ENCODE measurements around the gene RDH11.

RDH11 gene

GRCh38 chr14:67733616-67734015, 38.1 kb upstream of the RDH11 start:
- no peak overlapping the region for H3K27ac ChIP-seq
- TF ChIP-seq ZFX (IDR thresholded peaks at IDR 0.05) (no peak), CTCF (conservative IDR thresholded peaks at IDR 0.05) (no peak)

- TF ChIP-seq ZFX (IDR thresholded peaks at IDR 0.05) (no peak), CTCF (conservative IDR thresholded peaks at IDR 0.05) (no peak)
- no peak overlapping the region for H3K27ac ChIP-seq
These were observed 33.7 kb upstream of the RDH11 start for GRCh38 chr14:67729072-67729885.

GRCh38 chr14:67728258-67728657, 32.7 kb upstream of the RDH11 start:
- no peak overlapping the region for H3K27ac ChIP-seq
- TF ChIP-seq ZFX (IDR thresholded peaks at IDR 0.05): no peak
- no peak for TF ChIP-seq CTCF (conservative IDR thresholded peaks at IDR 0.05)

GRCh38 chr14:67727361-67727760, 31.8 kb upstream of the RDH11 start:
- no peak overlapping the region for H3K27ac ChIP-seq
- no peak for TF ChIP-seq ZFX (IDR thresholded peaks at IDR 0.05)
- no peak for TF ChIP-seq CTCF (conservative IDR thresholded peaks at IDR 0.05)

- H3K27ac ChIP-seq: no peak overlapping the region
- TF ChIP-seq CTCF (conservative IDR thresholded peaks at IDR 0.05) (no peak), ZFX (IDR thresholded peaks at IDR 0.05) (no peak)
These were observed 29.6 kb upstream of the RDH11 start for GRCh38 chr14:67725171-67725570.

GRCh38 chr14:67722293-67722692, 26.7 kb upstream of the RDH11 start:
- TF ChIP-seq ZFX (IDR thresholded peaks at IDR 0.05): no peak
- no peak for TF ChIP-seq CTCF (conservative IDR thresholded peaks at IDR 0.05)

GRCh38 chr14:67721875-67722274, 26.3 kb upstream of the RDH11 start:
- TF ChIP-seq CTCF (conservative IDR thresholded peaks at IDR 0.05) (no peak), ZFX (IDR thresholded peaks at IDR 0.05) (no peak)
- no peak overlapping the region for H3K27ac ChIP-seq

More at GRCh38 chr14:67722293-67722692, 26.7 kb upstream of the RDH11 start:
- H3K27ac ChIP-seq: no peak overlapping the region

Data from C4-2B (cell line).